Mesenchymal stem cell (in vitro differentiated cells and primary cell): ENCODE measurements around the gene RNASE8.

Experiments
- DNase-seq: peaks from one replicate; pipeline ENCODE4 v3.0.0-alpha.2; 2013
- H2AFZ ChIP-seq: one replicate; pipeline ENCODE4 v1.6.1; 2013; ENCODE audit warnings: low read depth, mild to moderate bottlenecking, control low read depth, inconsistent platforms, low read length, moderate library complexity
- H2AK5ac ChIP-seq: 2 replicates; pipeline ENCODE4 v1.6.1; 2013; ENCODE audit warnings: low read length, moderate library complexity, mild to moderate bottlenecking, inconsistent platforms; ENCODE audit not compliant: severe bottlenecking
- H2BK120ac ChIP-seq: one replicate; pipeline ENCODE4 v1.6.1; 2013; ENCODE audit warnings: low read depth, mild to moderate bottlenecking, inconsistent platforms, low read length, moderate library complexity
- H2BK12ac ChIP-seq, 2 experiments: one replicate each; pipeline ENCODE4 v1.6.1; 2013; ENCODE audit warnings: inconsistent platforms in 2 of 2, low read length in 2 of 2, mild to moderate bottlenecking in 2 of 2, moderate library complexity in 2 of 2, control low read depth in 1 of 2
- H2BK15ac ChIP-seq: one replicate; pipeline ENCODE4 v1.6.1; 2013; ENCODE audit warnings: mild to moderate bottlenecking, low read depth, inconsistent platforms; ENCODE audit not compliant: poor library complexity, severe bottlenecking
- H2BK5ac ChIP-seq: 2 replicates; pipeline ENCODE4 v1.6.1; 2013; ENCODE audit warnings: low read depth, mild to moderate bottlenecking, low read length, control low read depth, inconsistent platforms; ENCODE audit not compliant: poor library complexity, severe bottlenecking
- H3K14ac ChIP-seq, 2 experiments: one replicate each; pipeline ENCODE4 v1.6.1; 2013; ENCODE audit warnings: inconsistent platforms in 2 of 2, low read length in 2 of 2, control low read depth in 1 of 2, mild to moderate bottlenecking in 1 of 2, moderate library complexity in 1 of 2
- H3K18ac ChIP-seq, 2 experiments: one replicate each; pipeline ENCODE4 v1.6.1; 2013; ENCODE audit warnings: inconsistent platforms in 2 of 2, low read length in 2 of 2, control low read depth in 1 of 2, low read depth in 1 of 2, mild to moderate bottlenecking in 1 of 2
- H3K23ac ChIP-seq, 2 experiments: one replicate each; pipeline ENCODE4 v1.6.1; 2013; ENCODE audit warnings: inconsistent platforms in 2 of 2, low read length in 2 of 2, mild to moderate bottlenecking in 2 of 2, moderate library complexity in 2 of 2, control low read depth in 1 of 2
- H3K27ac ChIP-seq: 2 replicates; pipeline ENCODE4 v1.5.1; 2013; ENCODE audit warnings: mild to moderate bottlenecking, moderate library complexity, low read length, control low read depth, inconsistent platforms; ENCODE audit not compliant: poor library complexity, severe bottlenecking
- H3K27me3 ChIP-seq, 2 experiments: 2 replicates each; pipeline versions ENCODE4 v1.6.1 to v1.7.0; 2013; ENCODE audit warnings: low read length in 2 of 2, mild to moderate bottlenecking in 2 of 2, moderate library complexity in 2 of 2, control low read depth in 1 of 2, inconsistent platforms in 1 of 2; ENCODE audit not compliant: control insufficient read depth in 1 of 2, insufficient read depth in 1 of 2
- H3K36me3 ChIP-seq, 2 experiments: 2 replicates each; pipeline versions ENCODE4 v1.6.1 to v1.7.0; 2013; ENCODE audit warnings: low read length in 2 of 2, control low read depth in 1 of 2, inconsistent platforms in 1 of 2, low read depth in 1 of 2, mild to moderate bottlenecking in 1 of 2; ENCODE audit not compliant: insufficient read depth in 2 of 2, control insufficient read depth in 1 of 2
- H3K4ac ChIP-seq, 2 experiments: one replicate each; pipeline ENCODE4 v1.6.1; 2013; ENCODE audit warnings: inconsistent platforms in 2 of 2, low read length in 2 of 2, mild to moderate bottlenecking in 2 of 2, moderate library complexity in 2 of 2, control low read depth in 1 of 2, low read depth in 1 of 2
- H3K4me1 ChIP-seq: 2 replicates; pipeline ENCODE4 v1.6.1; 2013; ENCODE audit warnings: low read depth, low read length, control low read depth; ENCODE audit not compliant: control insufficient read depth, insufficient read depth
- H3K4me2 ChIP-seq: 2 replicates; pipeline ENCODE4 v1.6.1; 2013; ENCODE audit warnings: low read length, mild to moderate bottlenecking, inconsistent platforms; ENCODE audit not compliant: poor library complexity, severe bottlenecking
- H3K4me3 ChIP-seq, 2 experiments: 2 replicates each; pipeline versions ENCODE4 v1.5.1 to v1.7.0; 2013; ENCODE audit warnings: low read length in 2 of 2, mild to moderate bottlenecking in 2 of 2, control low read depth in 1 of 2, low read depth in 1 of 2; ENCODE audit not compliant: insufficient read depth in 1 of 2
- H3K79me1 ChIP-seq: replicated peaks from 2 replicates; pipeline ENCODE4 v1.6.1; 2013; ENCODE audit warnings: mild to moderate bottlenecking, control low read depth, low read length, inconsistent platforms; ENCODE audit not compliant: poor library complexity, severe bottlenecking
- H3K9ac ChIP-seq: 2 replicates; pipeline ENCODE4 v1.7.0; 2013; ENCODE audit warnings: mild to moderate bottlenecking, low read length, moderate library complexity
- H3K9me3 ChIP-seq: 2 replicates; pipeline ENCODE4 v1.7.0; 2013; ENCODE audit warnings: mild to moderate bottlenecking, low read length; ENCODE audit not compliant: control insufficient read depth
- H4K8ac ChIP-seq: one replicate; pipeline ENCODE4 v1.6.1; 2013; ENCODE audit warnings: inconsistent platforms, mild to moderate bottlenecking, low read length, moderate library complexity
- H4K91ac ChIP-seq: one replicate; pipeline ENCODE4 v1.6.1; 2013; ENCODE audit warnings: mild to moderate bottlenecking, low read length, inconsistent platforms
- WGBS: methylation state at CpG from one replicate; pipeline ENCODE4 v1.1.7; 2013; ENCODE audit warnings: mixed read lengths; 5-methylcytosine and 5-hydroxymethylcytosine counted together

The RNASE8 gene

GRCh38 chr14:21043387-21043973, 14.1 kb upstream of the RNASE8 start:
- no peaks in the 10 kb centered on the region for H3K79me1 ChIP-seq
- H3K27me3 ChIP-seq: peaks cover 0 to 8% of the 10 kb centered on the region in 2 experiments
- H2BK12ac ChIP-seq: no peak overlapping the region
- H3K4me1 ChIP-seq: peaks cover 7% of the 10 kb centered on the region
- no peak overlapping the region for H3K18ac ChIP-seq
- no peak overlapping the region for H2BK5ac ChIP-seq
- whole genome bisulfite sequencing: 80% methylated on average over 1 of the region's 2 CpGs
- no peak overlapping the region for H2BK120ac ChIP-seq
- no peak overlapping the region for H2AFZ ChIP-seq
- no peak overlapping the region for H2AK5ac ChIP-seq
- no peaks in the 10 kb centered on the region for H3K9me3 ChIP-seq
- H3K14ac ChIP-seq: no peak overlapping the region
- no peak overlapping the region for H3K4me3 ChIP-seq
- no peak overlapping the region for H3K27ac ChIP-seq
- no peak overlapping the region for H3K4ac ChIP-seq
- no peak for DNase-seq
- H4K8ac ChIP-seq: no peak overlapping the region
- H3K36me3 ChIP-seq: no peaks in the 10 kb centered on the region
- H3K4me2 ChIP-seq: no peak overlapping the region
- no peak overlapping the region for H4K91ac ChIP-seq
- H3K23ac ChIP-seq: no peak overlapping the region
- H3K9ac ChIP-seq: no peak overlapping the region
- H2BK15ac ChIP-seq: no peak overlapping the region

GRCh38 chr14:21043974-21044618, 13.5 kb upstream of the RNASE8 start:
- no peak overlapping the region for H2BK120ac ChIP-seq
- H3K18ac ChIP-seq: no peak overlapping the region
- H3K27me3 ChIP-seq: peaks cover 0 to 8% of the 10 kb centered on the region in 2 experiments
- H4K91ac ChIP-seq: no peak overlapping the region
- no peaks in the 10 kb centered on the region for H3K36me3 ChIP-seq
- H3K14ac ChIP-seq: no peak overlapping the region
- 36% methylated on average over 4 of the region's 6 CpGs for WGBS
- no peak overlapping the region for H3K4ac ChIP-seq
- H3K4me3 ChIP-seq: no peak overlapping the region
- H3K27ac ChIP-seq: no peak overlapping the region
- no peaks in the 10 kb centered on the region for H3K9me3 ChIP-seq
- no peak for DNase-seq
- H3K79me1 ChIP-seq: no peaks in the 10 kb centered on the region
- H2BK15ac ChIP-seq: no peak overlapping the region
- H3K23ac ChIP-seq: no peak overlapping the region
- no peak overlapping the region for H3K9ac ChIP-seq
- H3K4me2 ChIP-seq: no peak overlapping the region
- H4K8ac ChIP-seq: peak overlapping the region; percentile 25
- H2BK12ac ChIP-seq: peak overlapping the region in 1 of 2 experiments; percentile 50
- peaks cover 5% of the 10 kb centered on the region for H3K4me1 ChIP-seq
- H2BK5ac ChIP-seq: no peak overlapping the region
- no peak overlapping the region for H2AK5ac ChIP-seq
- no peak overlapping the region for H2AFZ ChIP-seq

- H3K9ac ChIP-seq: no peak overlapping the region
- H3K4me3 ChIP-seq: no peak overlapping the region
- no peak overlapping the region for H4K91ac ChIP-seq
- no peak overlapping the region for H3K23ac ChIP-seq
- no peak overlapping the region for H2AK5ac ChIP-seq
- H3K27me3 ChIP-seq: peaks cover 0 to 8% of the 10 kb centered on the region in 2 experiments
- H3K4me2 ChIP-seq: no peak overlapping the region
- peaks cover 5% of the 10 kb centered on the region for H3K4me1 ChIP-seq
- no peak overlapping the region for H3K4ac ChIP-seq
- no peak overlapping the region for H2BK120ac ChIP-seq
- H4K8ac ChIP-seq: no peak overlapping the region
- H2BK15ac ChIP-seq: no peak overlapping the region
- no peak overlapping the region for H2BK12ac ChIP-seq
- no peak overlapping the region for H3K14ac ChIP-seq
- H3K79me1 ChIP-seq: no peaks in the 10 kb centered on the region
- H3K18ac ChIP-seq: no peak overlapping the region
- no peaks in the 10 kb centered on the region for H3K36me3 ChIP-seq
- H3K27ac ChIP-seq: no peak overlapping the region
- WGBS: 90% methylated on average over 2 of the region's 2 CpGs
- no peak overlapping the region for H2BK5ac ChIP-seq
- H3K9me3 ChIP-seq: no peaks in the 10 kb centered on the region
- no peak overlapping the region for H2AFZ ChIP-seq
- DNase-seq: no peak
These were observed 10.2 kb upstream of the RNASE8 start for GRCh38 chr14:21047378-21047781.

- H2BK15ac ChIP-seq: no peak overlapping the region
- H3K79me1 ChIP-seq: no peaks in the 10 kb centered on the region
- no peak overlapping the region for H3K4me2 ChIP-seq
- WGBS: 100% methylated on average over 2 of the region's 2 CpGs
- no peak for DNase-seq
- H3K4ac ChIP-seq: no peak overlapping the region
- H4K91ac ChIP-seq: no peak overlapping the region
- H2BK12ac ChIP-seq: no peak overlapping the region
- no peaks in the 10 kb centered on the region for H3K4me1 ChIP-seq
- no peak overlapping the region for H3K14ac ChIP-seq
- no peak overlapping the region for H3K18ac ChIP-seq
- H4K8ac ChIP-seq: no peak overlapping the region
- no peaks in the 10 kb centered on the region for H3K36me3 ChIP-seq
- no peak overlapping the region for H2BK5ac ChIP-seq
- no peak overlapping the region for H3K9ac ChIP-seq
- H2AK5ac ChIP-seq: no peak overlapping the region
- H2AFZ ChIP-seq: no peak overlapping the region
- no peak overlapping the region for H2BK120ac ChIP-seq
- no peaks in the 10 kb centered on the region for H3K9me3 ChIP-seq
- no peak overlapping the region for H3K23ac ChIP-seq
- peaks cover 0 to 8% of the 10 kb centered on the region in 2 experiments for H3K27me3 ChIP-seq
- H3K27ac ChIP-seq: no peak overlapping the region
- H3K4me3 ChIP-seq: no peak overlapping the region
These were observed 9.0 kb upstream of the RNASE8 start for GRCh38 chr14:21048638-21049037.
